Measurements from ENCODE around the gene XPOT. TPM values are rescaled to one million over a fixed set of nuclear protein-coding genes. Genes with fewer than 3 reads are reported as not detected.

Gene XPOT
- total and polyA plus RNA-seq, 9 donors, result 13.2 to 170 (median 33.8) TPM

GRCh38 chr12:64496839-64497400 is 92.7 kb downstream of the XPOT start:
- no peak overlapping the region for H3K27ac ChIP-seq
- H3K27me3 ChIP-seq, result no peaks in the 10 kb centered on the region
- no peaks in the 10 kb centered on the region for H3K4me1 ChIP-seq (ENCODE audit: insufficient read depth)
- H3K9me3 ChIP-seq, result no peaks in the 10 kb centered on the region
- H3K36me3 ChIP-seq, result no peaks in the 10 kb centered on the region
- WGBS, 3 donors, result 94 to 95% (median 95%) methylated on average over 2 of the region's 2 CpGs
- no peak overlapping the region for H3K4me3 ChIP-seq
- intact Hi-C loops (cut with DNase I), result no loop called here
- TF ChIP-seq CTCF (IDR thresholded peaks at IDR 0.05), result no peak
- no peak for TF ChIP-seq POLR2A (IDR thresholded peaks at IDR 0.05)
- TF ChIP-seq EP300 (IDR thresholded peaks at IDR 0.05), result no peak
- no peak for DNase-seq

DNA sequence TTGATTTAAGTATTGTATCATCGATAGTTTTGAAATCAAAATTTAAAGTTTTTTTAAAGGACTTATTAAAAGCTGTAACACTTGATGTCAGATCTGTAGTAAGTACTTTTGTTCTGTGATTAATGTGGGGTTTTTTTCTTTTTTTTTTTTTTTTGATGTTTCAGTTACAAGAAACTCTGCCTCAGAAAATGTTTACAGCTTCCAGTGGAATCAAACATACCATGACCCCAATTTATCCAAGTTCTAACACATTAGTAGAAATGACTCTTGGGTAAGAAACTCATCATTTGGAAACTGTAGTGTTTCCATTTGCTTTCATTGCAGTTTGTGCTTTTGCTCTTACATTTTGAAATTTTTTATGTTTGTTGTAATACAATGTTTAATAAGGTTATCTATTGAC is 93.3 kb downstream of the XPOT start:
- TF ChIP-seq CTCF (IDR thresholded peaks at IDR 0.05), result no peak
- no peak for TF ChIP-seq EP300 (IDR thresholded peaks at IDR 0.05)
- TF ChIP-seq POLR2A (IDR thresholded peaks at IDR 0.05), result no peak
- WGBS, 3 donors, result 58 to 82% (median 68%) methylated on average over 1 of the region's 1 CpG
- Histone ChIP-seq H3K27ac (no peak overlapping the region), H3K9me3 (no peaks in the 10 kb centered on the region), H3K27me3 (no peaks in the 10 kb centered on the region), H3K4me3 (no peak overlapping the region), H3K4me1 (ENCODE audit: insufficient read depth) (no peaks in the 10 kb centered on the region), H3K36me3 (no peaks in the 10 kb centered on the region)
- DNase-seq, result no peak
- intact Hi-C loops (cut with DNase I), result no loop called here

DNA sequence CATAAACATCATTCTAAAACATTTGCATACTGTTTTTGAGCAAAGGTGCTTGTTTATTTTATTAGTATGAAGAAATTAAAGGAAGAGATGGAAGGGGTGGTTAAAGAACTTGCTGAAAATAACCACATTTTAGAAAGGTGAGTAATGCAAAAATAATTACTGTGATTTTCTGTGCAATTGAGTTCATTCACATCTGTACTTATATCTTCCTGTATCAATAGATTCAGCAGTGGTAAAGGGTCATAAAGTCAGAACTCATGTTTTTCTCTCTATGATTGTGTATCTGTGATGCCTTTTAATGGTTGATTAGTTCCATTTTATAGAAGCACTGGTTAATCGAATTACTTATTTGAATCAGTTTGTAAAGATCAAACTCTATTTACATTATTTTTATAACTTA is 93.7 kb downstream of the XPOT start:
- H3K4me3 ChIP-seq, result no peak overlapping the region
- TF ChIP-seq EP300 (IDR thresholded peaks at IDR 0.05) (no peak), POLR2A (IDR thresholded peaks at IDR 0.05) (no peak), CTCF (IDR thresholded peaks at IDR 0.05) (no peak)
- H3K9me3 ChIP-seq, result no peaks in the 10 kb centered on the region
- no peaks in the 10 kb centered on the region for H3K27me3 ChIP-seq
- no peak overlapping the region for H3K27ac ChIP-seq
- H3K4me1 ChIP-seq (ENCODE audit: insufficient read depth), result no peaks in the 10 kb centered on the region
- WGBS, 3 donors, result 91 to 94% (median 91%) methylated on average over 1 of the region's 1 CpG
- no peak for DNase-seq
- intact Hi-C loops (cut with DNase I), result no loop called here
- no peaks in the 10 kb centered on the region for H3K36me3 ChIP-seq

DNA sequence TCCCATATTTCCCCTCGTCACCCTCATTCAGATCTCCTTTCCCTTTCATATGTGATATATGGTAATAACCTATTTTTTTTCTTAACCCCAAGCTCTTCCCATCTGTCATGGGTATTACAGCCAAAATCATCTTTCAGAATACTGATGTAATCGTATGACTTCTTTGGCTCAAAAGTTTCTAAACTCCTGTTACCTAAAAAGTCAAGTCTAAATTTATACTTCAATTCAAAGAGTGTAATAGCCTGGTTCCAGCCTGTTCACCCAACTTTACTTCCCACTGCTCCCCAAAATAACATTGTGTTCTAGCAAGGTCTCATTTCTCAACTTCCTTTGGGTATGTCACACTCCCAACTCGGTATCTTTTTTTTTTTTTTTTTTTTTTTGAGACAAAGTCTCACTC is 96.2 kb downstream of the XPOT start:
- Histone ChIP-seq H3K27me3 (no peaks in the 10 kb centered on the region), H3K27ac (no peak overlapping the region), H3K9me3 (no peaks in the 10 kb centered on the region), H3K4me3 (no peak overlapping the region), H3K4me1 (ENCODE audit: insufficient read depth) (no peaks in the 10 kb centered on the region), H3K36me3 (no peaks in the 10 kb centered on the region)
- intact Hi-C loops (cut with DNase I), result no loop called here
- DNase-seq, result no peak
- TF ChIP-seq POLR2A (IDR thresholded peaks at IDR 0.05), result no peak
- TF ChIP-seq CTCF (IDR thresholded peaks at IDR 0.05), result no peak
- TF ChIP-seq EP300 (IDR thresholded peaks at IDR 0.05), result no peak
- WGBS, 3 donors, result 82 to 86% (median 85%) methylated on average over 3 of the region's 3 CpGs

Small RNAs within 50 kb of the gene (small RNA-seq; reads per million reads assigned to genes)
- gene RF01210, result not detected

Other genes starting within 250 kb of the XPOT start
- gene KICS2, start 182.1 kb upstream of the XPOT start, total RNA-seq, result 10 to 100 TPM in 2 of 7 donors, 1 to 10 TPM in 5; 7.9 to 15.2 (median 8.2) TPM
- gene KICS2, start 182.1 kb upstream of the XPOT start, polyA plus RNA-seq, result 1 to 10 TPM; 3.4 to 6.0 TPM
- not detected for gene C12orf56, start 13.6 kb upstream of the XPOT start, total RNA-seq
- gene C12orf56, start 13.6 kb upstream of the XPOT start, polyA plus RNA-seq, result not detected
- gene TBK1, start 47.7 kb downstream of the XPOT start, total RNA-seq, result 10 to 100 TPM; 15.7 to 25.4 (median 19.8) TPM
- 10 to 100 TPM; 11.9 to 15.8 TPM for gene TBK1, start 47.7 kb downstream of the XPOT start, polyA plus RNA-seq
- gene RASSF3, start 206.1 kb downstream of the XPOT start, total RNA-seq, result 10 to 100 TPM; 20.3 to 64.5 (median 38.0) TPM
- gene RASSF3, start 206.1 kb downstream of the XPOT start, polyA plus RNA-seq, result 10 to 100 TPM; 18.2 to 31.4 TPM

All from ovary (tissue), 9 donors.